Endothelial cell of umbilical vein (primary cell): ENCODE data around the gene ARL4C. TPM values are rescaled to one million over a fixed set of nuclear protein-coding genes. Genes with fewer than 3 reads are reported as not detected.

Source experiments
- BruUV-seq: library from RNA; stranded (reverse); fragments of 400-500 nt; replicated peaks from 2 replicates; lab custom pipeline; 2021; lab: Mats Ljungman, UMichigan
- CTCF ChIA-PET: fragments of 300-600, 350-600 bp; sonication (Branson Sonifier 250); formaldehyde crosslinking; loops from one replicate; lab custom pipeline; 2021; ENCODE audit warnings: antibody characterized with exemption, inconsistent platforms; lab: Charles Lee
- POLR2A ChIA-PET: fragments of 300-600, 350-600 bp; sonication (Branson Sonifier 250); formaldehyde crosslinking; loops from one replicate; lab custom pipeline; 2021; ENCODE audit warnings: antibody characterized with exemption, inconsistent platforms; lab: Charles Lee
- DNase-seq: peaks from one replicate; pipeline ENCODE4 v3.0.0-alpha.2; 2011; ENCODE audit warnings: low read depth, low spot score
- FAIRE-seq: peaks from 2 replicates; lab custom pipeline; 2011; peaks lifted over from hg19 to GRCh38; lab: Jason Lieb, UNC
- H2AFZ ChIP-seq: 2 replicates; pipeline ENCODE4 v1.6.0; 2012; ENCODE audit warnings: low read depth, low read length, control low read depth, inconsistent platforms
- H3K27ac ChIP-seq: 2 replicates; pipeline ENCODE4 v1.5.1; 2011; ENCODE audit warnings: low read depth, mild to moderate bottlenecking, control low read depth, low read length, moderate library complexity; ENCODE audit not compliant: insufficient read depth
- H3K27me3 ChIP-seq, 2 experiments: 2 replicates each; pipeline versions ENCODE4 v1.6.0 to v1.6.1; 2011; ENCODE audit warnings: low read length in 2 of 2, mixed read lengths in 1 of 2; ENCODE audit not compliant: control insufficient read depth in 2 of 2, insufficient read depth in 2 of 2
- H3K36me3 ChIP-seq, 2 experiments: 2 replicates in 1 of 2; 3 replicates in 1 of 2; pipeline ENCODE4 v1.5.1; 2011; ENCODE audit warnings: low read length in 2 of 2, mild to moderate bottlenecking in 1 of 2, moderate library complexity in 1 of 2; ENCODE audit not compliant: control insufficient read depth in 2 of 2, insufficient read depth in 2 of 2; ENCODE audit errors: extremely low read depth in 1 of 2
- H3K4me1 ChIP-seq: 3 replicates; pipeline ENCODE4 v1.5.1; 2011; ENCODE audit warnings: mild to moderate bottlenecking, low read length; ENCODE audit not compliant: control insufficient read depth, insufficient read depth; ENCODE audit errors: extremely low read depth
- H3K4me2 ChIP-seq: 2 replicates; pipeline ENCODE4 v1.6.1; 2011; ENCODE audit warnings: low read length, control low read depth, mixed read lengths; ENCODE audit not compliant: insufficient read depth
- H3K4me3 ChIP-seq, 3 experiments: fragments of 200-600 bp in 1 of 3; sonication (generic), shearing (Covaris generic) in 1 of 3; replicated peaks in 1 of 3; 2 replicates each; pipeline ENCODE4 v1.5.1; 2011 to 2016; ENCODE audit warnings: control low read depth in 3 of 3, low read length in 3 of 3, mild to moderate bottlenecking in 2 of 3, inconsistent platforms in 1 of 3, low read depth in 1 of 3, moderate library complexity in 1 of 3; ENCODE audit not compliant: insufficient read depth in 1 of 3
- H3K79me2 ChIP-seq: 2 replicates; pipeline ENCODE4 v1.6.0; 2012; ENCODE audit warnings: low read length, inconsistent platforms; ENCODE audit not compliant: control insufficient read depth, insufficient read depth
- H3K9ac ChIP-seq: replicated peaks from 2 replicates; pipeline ENCODE3; 2011; ENCODE audit warnings: low read length, control low read depth; ENCODE audit not compliant: insufficient read depth; ENCODE audit errors: extremely low read depth
- H3K9me1 ChIP-seq: replicated peaks from 3 replicates; pipeline ENCODE4 v1.6.0; 2011; ENCODE audit warnings: mild to moderate bottlenecking, low read length; ENCODE audit not compliant: control insufficient read depth, insufficient read depth; ENCODE audit errors: extremely low read depth
- H3K9me3 ChIP-seq: replicated peaks from 2 replicates; pipeline ENCODE4 v1.5.1; 2012; ENCODE audit warnings: low read length, inconsistent platforms; ENCODE audit not compliant: control insufficient read depth, insufficient read depth
- H4K20me1 ChIP-seq: replicated peaks from 2 replicates; pipeline ENCODE3; 2011; ENCODE audit warnings: mild to moderate bottlenecking, low read length; ENCODE audit not compliant: control insufficient read depth, insufficient read depth; ENCODE audit errors: extremely low read depth
- CTCF ChIP-seq, 2 donors: IDR thresholded peaks; 1 replicate in 1 of 2; 2 replicates in 1 of 2; pipeline ENCODE4 v1.5.1; 2011; ENCODE audit warnings: low read length in 2 of 2, mild to moderate bottlenecking in 2 of 2, moderate library complexity in 2 of 2, control low read depth in 1 of 2, inconsistent platforms in 1 of 2, low read depth in 1 of 2; ENCODE audit not compliant: insufficient read depth in 1 of 2; ENCODE audit errors: extremely low read depth in 1 of 2
- EZH2 ChIP-seq: IDR thresholded peaks from 2 replicates; pipeline ENCODE4 v1.6.1; 2012; ENCODE audit warnings: borderline replicate concordance, low read depth, mild to moderate bottlenecking, moderate library complexity, low read length, inconsistent platforms; ENCODE audit not compliant: severe bottlenecking
- FOS ChIP-seq: IDR thresholded peaks from 2 replicates; pipeline ENCODE4 v1.6.1; 2011; ENCODE audit warnings: mild to moderate bottlenecking, low read length, moderate library complexity, borderline replicate concordance; ENCODE audit not compliant: insufficient read depth
- GATA2 ChIP-seq: IDR thresholded peaks from 2 replicates; pipeline ENCODE4 v1.7.0; 2011; ENCODE audit warnings: low read depth, mild to moderate bottlenecking, moderate library complexity, mixed read lengths, low read length; ENCODE audit not compliant: insufficient read length, insufficient read depth
- JUN ChIP-seq: IDR thresholded peaks from 2 replicates; pipeline ENCODE4 v1.6.1; 2011; ENCODE audit warnings: borderline replicate concordance, low read depth; ENCODE audit not compliant: insufficient read length, insufficient read depth
- MAX ChIP-seq: IDR thresholded peaks from 2 replicates; pipeline ENCODE4 v1.6.1; 2011; ENCODE audit not compliant: insufficient read depth, insufficient read length
- MYC ChIP-seq: IDR thresholded peaks from one replicate; pipeline ENCODE4 v1.6.1; 2011; ENCODE audit warnings: mild to moderate bottlenecking, low read depth, low read length
- POLR2A ChIP-seq: IDR thresholded peaks from 2 replicates; pipeline ENCODE4 v1.6.1; 2012; ENCODE audit warnings: low read depth, mild to moderate bottlenecking, control low read depth, low read length
- POLR2AphosphoS5 ChIP-seq: IDR thresholded peaks from 2 replicates; pipeline ENCODE4 v1.6.1; 2012; ENCODE audit warnings: low read depth, mild to moderate bottlenecking, control low read depth, low read length, moderate library complexity; ENCODE audit not compliant: insufficient read depth
- dilution Hi-C: fragments of 300-500 bp; cut with MboI; formaldehyde crosslinking; loops from one replicate; pipeline ENCODE4 v1.15.0; 2019; ENCODE audit warnings: low sequenced_read_pairs; ENCODE audit not compliant: extremely low pct_ligation_motif_present
- intact Hi-C: fragments of 100-400 bp; cut with micrococcal nuclease; formaldehyde crosslinking; loops from one replicate; pipeline ENCODE4 v1.10.0; 2022
- polyA plus RNA-seq, 4 experiments: library from polyadenylated mRNA; depleted of rRNA in 3 of 4; stranded (reverse) in 3 of 4; unstranded in 1 of 4; fragments of >200 nt; gene quantifications; 2 replicates each; pipeline versions ENCODE4 v1.2.1 to v1.2.3, GENCODE V29; 2011 to 2012; ENCODE audit warnings: missing spikeins in 1 of 4
- total RNA-seq: library from RNA; stranded (reverse); gene quantifications from 2 replicates; pipeline ENCODE4 v1.2.3, GENCODE V29; 2021

ARL4C gene
- total and polyA plus RNA-seq, 2 donors (not counting 3 experiments of a cell fraction or from before 2014, with no cell fraction given) = 5.5 to 10.5 TPM

DNA sequence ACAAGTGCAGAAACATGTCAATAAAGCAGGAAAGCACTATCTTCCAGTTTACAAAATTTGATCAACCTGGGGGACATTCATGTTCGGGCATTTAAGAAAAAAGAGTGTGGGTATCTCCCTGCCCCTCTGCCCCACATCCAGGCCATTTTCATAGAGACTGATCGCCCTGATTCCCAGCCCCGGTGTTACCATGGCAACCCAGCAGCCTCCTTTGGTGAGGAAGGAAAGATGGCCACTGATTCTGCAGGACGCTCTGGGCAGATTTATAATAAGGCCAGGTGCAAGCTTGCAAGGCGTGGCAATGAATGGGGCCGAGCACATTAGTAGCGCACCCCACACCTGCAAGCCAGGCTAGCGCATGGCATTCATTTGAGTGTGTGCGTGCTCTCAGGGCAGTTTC is 36.7 kb upstream of the ARL4C start:
- no peak for FAIRE-seq
- Histone ChIP-seq H3K9me3 (no peaks in the 10 kb centered on the region), H3K27me3 (peaks cover 2 to 3% of the 10 kb centered on the region in 2 experiments), H3K9me1 (no peaks in the 10 kb centered on the region), H3K27ac (no peak overlapping the region), H2AFZ (no peak overlapping the region), H4K20me1 (no peaks in the 10 kb centered on the region), H3K79me2 (no peaks in the 10 kb centered on the region), H3K9ac (no peak overlapping the region), H3K4me1 (no peaks in the 10 kb centered on the region), H3K36me3 (no peaks in the 10 kb centered on the region), H3K4me3 (no peak overlapping the region), H3K4me2 (no peak overlapping the region)
- no peak for TF ChIP-seq FOS
- TF ChIP-seq POLR2A = no peak
- TF ChIP-seq POLR2AphosphoS5 = no peak
- TF ChIP-seq EZH2 = no peak
- TF ChIP-seq MAX = no peak
- TF ChIP-seq CTCF (IDR thresholded peaks at IDR 0.05; ENCODE audit: extremely low read depth in 1 of 2, insufficient read depth in 1 of 2, low read depth in 1 of 2, low read length in 2 of 2) = no peak
- TF ChIP-seq MYC = no peak
- no peak for TF ChIP-seq JUN
- TF ChIP-seq GATA2 = no peak
- ChIA-PET CTCF (interaction anchor here (3.4 kb wide), 1 partner anchor 11 kb away, joined by 24 read pairs; no protein-coding TSS in a partner anchor), POLR2A (no interaction called here)
- dilution Hi-C loops (no loop called here), intact Hi-C loops (no loop called here)
- DNase-seq = no peak
- BruUV-seq = no TSS peak
